RPMI7951 (cell line): ENCODE measurements around the gene NEMP2. TPM values are rescaled to one million over a fixed set of nuclear protein-coding genes. Genes with fewer than 3 reads are reported as not detected.
A peak's percentile ranks its signal among the peaks of the same experiment; 100 is the strongest.

Experiments used
- DNase-seq: peaks from one replicate; pipeline ENCODE4 v3.0.0-alpha.2; 2012; ENCODE audit warnings: low read depth
- total RNA-seq: library from RNA; depleted of rRNA; stranded (reverse); fragments of >200 nt; shearing (Covaris generic); gene quantifications from 2 replicates; pipeline ENCODE4 v1.2.3, GENCODE V29; 2014

NEMP2 gene
- total RNA-seq, 1 experiment from 2014 or later = 11.7 TPM

GRCh38 chr2:190554357-190555006 lies 20.0 kb upstream of the NEMP2 start:
- no peak for DNase-seq

DNA sequence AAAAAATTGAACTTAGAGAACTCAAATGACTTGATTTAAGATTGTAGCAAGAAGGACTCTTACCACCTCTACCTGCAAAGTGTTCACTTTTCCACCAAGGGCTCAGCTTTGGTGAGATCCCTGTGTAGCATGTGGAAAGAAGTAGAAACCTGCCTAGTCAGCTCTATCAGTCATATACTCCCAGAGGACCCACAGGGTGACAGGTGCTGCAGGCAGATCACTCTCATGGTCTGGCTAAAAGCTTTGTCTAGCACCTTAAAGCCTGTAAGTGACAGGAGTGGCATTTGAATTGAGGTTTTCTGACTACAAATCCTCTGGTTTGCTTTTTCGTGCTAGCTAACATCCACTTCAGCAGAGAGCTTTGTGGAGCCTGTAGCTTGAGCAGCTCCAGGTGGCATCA lies 18.7 kb upstream of the NEMP2 start:
- DNase-seq = no peak

DNA sequence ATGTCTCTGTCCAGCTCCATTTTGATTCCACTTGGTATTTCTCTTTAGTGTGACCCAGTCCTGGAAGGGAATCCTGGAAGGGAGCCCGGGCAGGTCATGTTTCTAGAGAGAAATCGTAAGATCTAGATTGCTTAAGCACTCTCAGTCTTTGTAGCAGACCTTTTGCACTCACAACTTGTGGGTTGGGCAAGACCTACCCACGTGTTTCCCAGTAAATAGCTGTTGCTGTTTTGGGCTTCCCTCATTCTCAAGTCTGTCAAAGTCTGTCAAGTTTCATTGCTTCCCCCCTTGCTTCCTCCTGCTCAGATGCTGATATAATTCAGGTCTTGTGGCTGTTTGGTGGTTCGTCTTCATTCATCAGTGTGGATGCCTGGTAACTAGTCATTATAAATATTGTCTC lies 17.4 kb upstream of the NEMP2 start:
- no peak for DNase-seq

DNA sequence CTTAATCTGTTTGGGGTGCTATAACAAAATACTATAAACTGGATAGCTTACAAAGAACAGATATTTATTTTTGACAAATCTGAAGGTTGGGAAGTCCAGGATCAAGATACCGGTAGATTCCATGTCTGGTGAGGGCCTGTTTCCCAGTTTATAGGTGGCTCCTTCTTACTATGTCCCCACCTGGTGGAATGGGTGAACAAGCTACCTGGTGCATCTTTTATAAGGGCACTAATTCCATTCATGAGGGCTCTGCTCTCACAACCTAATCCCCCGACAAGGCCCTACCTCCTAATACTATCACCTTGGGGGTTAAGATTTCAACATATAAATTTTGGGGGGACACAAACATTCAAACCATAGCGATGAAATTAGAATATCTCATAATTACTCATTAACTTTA lies 15.6 kb upstream of the NEMP2 start:
- DNase-seq = no peak

GRCh38 chr2:190547886-190548285 lies 13.4 kb upstream of the NEMP2 start:
- DNase-seq = peak; percentile 34

DNA sequence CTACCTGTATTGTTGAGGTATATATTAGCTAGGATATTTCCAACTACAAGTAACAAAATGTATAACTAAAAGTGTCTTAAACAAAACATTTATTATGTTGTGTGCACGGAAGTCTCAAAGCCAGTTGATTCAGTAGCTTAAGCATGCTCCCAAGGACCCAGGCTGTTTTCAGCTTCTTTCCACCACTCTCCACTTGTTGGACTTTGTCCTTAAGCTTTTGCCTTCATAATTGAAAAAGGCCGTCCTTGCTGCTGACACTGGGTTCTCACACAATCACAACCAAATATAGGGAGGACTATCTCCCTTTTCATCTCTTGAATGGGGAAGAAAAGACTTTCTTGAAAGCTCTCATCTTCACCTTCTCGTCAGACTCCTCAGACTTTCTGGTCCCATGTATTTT lies 12.2 kb upstream of the NEMP2 start:
- no peak for DNase-seq

DNA sequence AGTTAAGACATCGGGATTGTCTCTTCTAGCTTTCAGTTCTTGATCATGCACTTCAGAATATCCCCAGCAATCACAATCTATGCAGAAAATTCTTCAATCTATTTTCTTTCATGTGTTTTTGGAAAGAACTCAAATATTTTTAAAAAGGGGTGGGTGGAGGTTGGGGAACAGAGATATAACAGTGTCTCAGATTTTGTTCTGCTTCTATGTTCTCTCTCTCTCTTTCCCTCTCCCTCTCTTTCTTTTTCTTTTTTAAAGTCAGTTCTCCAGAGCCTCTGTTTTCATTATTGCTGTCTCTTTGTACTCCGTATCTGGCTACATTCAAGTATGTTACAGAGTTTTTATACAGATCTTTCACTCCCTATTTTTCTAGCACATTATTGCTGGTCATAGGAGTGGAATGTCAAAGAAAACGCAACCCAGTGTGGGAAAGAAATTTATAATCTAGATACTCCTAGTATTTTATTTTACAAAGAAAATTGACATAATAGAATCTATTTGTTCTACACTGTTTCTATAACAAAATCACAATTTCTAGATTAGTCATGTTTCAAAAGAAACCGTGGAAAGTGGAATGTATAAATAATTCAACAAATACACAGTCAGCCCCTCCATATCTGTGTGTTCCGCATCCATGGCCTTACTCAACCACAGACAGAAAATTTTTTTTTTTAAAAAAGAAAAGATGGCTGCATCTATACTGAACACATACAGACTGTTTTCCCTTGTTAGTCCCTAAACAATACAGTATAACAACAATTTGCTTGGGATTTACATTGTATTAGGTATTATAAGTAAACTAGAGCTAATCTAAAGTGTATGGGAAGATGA lies 11.2 kb upstream of the NEMP2 start:
- no peak for DNase-seq

DNA sequence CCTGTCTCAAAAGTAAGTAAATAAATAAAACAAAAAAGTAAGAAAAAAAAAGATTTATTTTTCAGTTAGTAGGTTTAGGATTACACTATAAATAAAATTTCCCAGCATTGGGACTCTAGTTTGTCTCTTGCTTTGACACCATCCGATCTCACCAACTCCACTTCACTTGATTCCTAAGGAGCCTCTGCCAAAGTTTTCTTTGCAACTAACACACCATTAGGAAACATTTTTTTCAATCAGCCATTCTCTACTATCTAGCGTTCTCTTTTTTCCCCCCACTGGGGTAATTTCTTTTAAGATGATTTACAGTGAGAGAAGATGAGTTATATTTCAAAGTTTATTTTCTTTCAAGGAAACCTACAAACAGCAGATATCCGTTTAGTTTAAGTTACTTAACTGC lies 10.6 kb upstream of the NEMP2 start:
- no peak for DNase-seq

DNA sequence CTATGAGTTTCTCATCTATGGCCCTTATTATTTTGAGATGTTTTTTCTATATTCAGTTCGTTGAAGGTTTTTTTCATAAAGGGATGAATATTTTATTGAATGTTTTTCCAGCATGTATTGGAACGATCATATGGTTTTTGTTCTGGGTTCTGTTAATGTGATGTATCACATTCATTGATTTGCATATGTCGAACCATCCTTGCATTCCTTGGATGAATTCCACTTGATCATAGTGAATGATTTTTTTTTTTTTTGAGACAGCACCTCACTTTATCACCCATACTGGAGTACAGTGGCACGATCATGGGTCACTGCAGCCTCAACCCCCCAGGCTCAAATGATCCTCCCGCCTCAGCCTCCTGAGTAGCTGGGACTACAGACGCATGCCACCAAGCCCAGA lies 5.5 kb upstream of the NEMP2 start:
- no peak for DNase-seq

GRCh38 chr2:190538201-190538600 lies 3.7 kb upstream of the NEMP2 start:
- DNase-seq = no peak

GRCh38 chr2:190537765-190538164 lies 3.2 kb upstream of the NEMP2 start:
- peak; percentile 84 for DNase-seq

GRCh38 chr2:190535586-190535985 lies 1.1 kb upstream of the NEMP2 start:
- peak; percentile 26 for DNase-seq

DNA sequence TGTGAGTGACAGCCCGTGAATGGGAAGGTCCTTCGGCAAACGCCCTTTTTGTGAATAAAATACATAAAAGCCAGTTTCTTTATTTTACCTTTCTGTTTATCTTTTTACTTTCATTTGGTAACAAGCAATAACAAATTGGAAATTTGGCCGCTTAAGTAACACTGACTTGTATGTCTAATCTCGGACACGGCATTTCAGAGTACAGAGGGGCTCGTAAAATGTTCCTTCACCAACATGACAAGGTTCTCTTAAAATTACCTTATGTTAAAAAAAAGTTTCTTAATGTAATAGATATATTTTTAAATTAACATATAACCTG lies 558 bp upstream of the NEMP2 start:
- DNase-seq = no peak

- DNase-seq = no peak
These were observed 583 bp downstream of the NEMP2 start for GRCh38 chr2:190533968-190534309.

DNA sequence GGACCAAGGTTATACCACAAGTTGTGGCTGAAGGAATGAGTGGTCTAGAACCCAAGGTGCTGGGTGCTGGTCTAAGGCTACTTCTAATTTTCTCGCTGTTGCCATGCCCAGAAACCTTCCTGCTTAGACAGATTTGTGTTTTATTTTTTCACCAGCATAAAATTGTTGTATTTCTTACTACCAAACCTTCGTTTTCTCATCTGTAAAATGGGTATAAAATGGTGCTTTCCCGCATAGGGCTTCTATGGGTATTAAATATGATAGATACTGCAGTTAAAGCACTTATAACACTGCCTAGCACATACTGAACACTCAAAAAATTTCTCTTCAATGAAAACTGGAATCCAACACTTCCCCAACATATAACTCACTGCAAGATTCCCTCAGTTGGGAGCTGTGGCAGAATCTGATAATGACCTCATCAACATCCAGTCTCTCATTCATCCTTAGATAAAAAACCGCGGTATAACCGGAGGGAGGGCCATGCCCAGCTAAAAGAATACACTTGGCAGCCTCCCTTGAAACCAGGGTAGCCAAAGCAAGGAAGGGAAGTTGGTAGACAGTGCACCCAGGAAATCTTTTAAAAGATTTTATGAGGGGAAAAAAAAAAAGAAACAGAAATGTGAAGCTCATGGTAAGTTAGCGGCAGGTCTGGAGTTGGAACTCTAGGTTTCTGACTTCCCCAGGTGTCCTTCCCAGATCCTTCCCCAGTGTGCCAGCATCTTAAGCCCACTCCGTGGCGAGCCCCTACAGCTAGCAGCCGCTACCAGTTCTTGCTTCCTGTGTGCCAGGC lies 1.2 kb downstream of the NEMP2 start:
- DNase-seq = peak; percentile 54

GRCh38 chr2:190532581-190532980 lies 1.9 kb downstream of the NEMP2 start:
- no peak for DNase-seq

- DNase-seq = peak; percentile 82
These were observed 4.1 kb downstream of the NEMP2 start for GRCh38 chr2:190530248-190530900.

DNA sequence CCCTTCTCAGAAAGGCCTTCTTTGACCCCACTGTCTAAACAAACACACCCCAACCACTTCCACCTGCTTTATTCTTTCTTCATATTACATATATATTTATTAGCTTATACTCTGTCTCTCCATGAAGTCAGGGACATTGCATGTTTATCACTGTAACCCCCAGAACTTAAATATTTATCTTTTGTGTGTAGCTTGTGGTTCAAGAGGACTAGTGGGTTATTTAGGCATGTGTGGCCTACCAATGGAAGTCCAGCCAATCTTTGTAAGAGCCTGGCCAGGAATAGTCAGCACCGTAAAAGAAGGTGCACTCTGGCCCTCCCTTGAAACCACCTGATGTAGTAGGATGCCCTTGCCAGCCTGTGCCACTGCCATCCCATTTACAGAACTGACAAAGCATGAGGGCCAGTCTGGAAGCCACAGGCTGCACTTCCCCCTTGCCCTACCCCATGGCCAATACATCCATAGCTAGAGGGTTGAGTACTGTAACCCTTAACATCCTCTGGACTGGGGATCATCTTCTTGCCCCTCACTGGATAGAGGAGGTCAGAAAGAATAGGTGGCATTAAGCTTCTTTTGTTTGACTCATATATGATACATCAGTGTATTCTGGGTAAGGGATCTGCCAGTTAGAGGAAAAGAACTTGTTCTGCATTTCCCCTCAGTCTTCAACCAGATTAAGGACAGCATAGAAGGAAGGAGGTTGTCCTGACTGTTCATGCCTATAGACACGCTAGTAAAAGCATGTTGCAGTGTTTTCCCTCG lies 4.9 kb downstream of the NEMP2 start:
- DNase-seq = no peak

- no peak for DNase-seq
These were observed 6.0 kb downstream of the NEMP2 start for GRCh38 chr2:190528521-190529001.

DNA sequence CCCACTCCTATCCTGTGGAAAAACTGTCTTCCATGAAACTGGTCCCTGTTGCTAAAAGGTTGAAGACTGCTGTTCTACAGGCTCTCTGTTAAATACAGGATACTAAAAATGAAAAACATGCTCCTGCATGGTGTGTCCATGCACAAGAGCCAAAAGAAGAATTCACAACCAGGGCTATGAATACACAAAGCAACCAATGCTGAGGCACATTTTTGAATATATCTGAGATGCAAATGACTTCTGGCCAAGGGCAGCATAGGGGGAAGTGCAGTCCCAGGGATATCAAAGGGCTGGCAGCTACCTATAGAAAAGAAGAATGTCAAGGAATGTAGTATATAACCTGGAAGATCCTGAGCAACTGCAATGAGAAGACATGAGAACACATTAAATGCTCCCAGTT lies 6.6 kb downstream of the NEMP2 start:
- no peak for DNase-seq

DNA sequence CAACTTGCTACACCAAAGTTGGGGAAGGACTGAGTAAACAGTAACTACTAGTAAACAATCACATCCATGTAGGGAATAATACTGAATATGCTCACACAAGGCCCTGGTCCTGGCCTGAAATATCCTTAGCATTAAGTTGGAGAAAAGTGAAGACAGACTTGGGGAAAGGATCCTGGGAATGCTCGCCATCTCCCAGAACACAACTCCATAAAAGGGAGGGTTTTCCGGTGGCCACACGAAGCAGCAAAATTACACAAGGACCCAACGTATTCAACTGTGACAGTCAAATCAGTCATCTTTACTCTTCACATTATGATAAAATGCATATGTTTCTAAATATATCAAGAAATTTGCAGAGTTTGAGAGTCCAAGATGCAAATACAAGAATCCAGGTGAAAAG lies 7.3 kb downstream of the NEMP2 start:
- DNase-seq = no peak
